DLD1 (cell line): ENCODE measurements around the gene EIF3A.
"Not testable (repeated sequence)": the region's sequence is repeated elsewhere in the genome, so short reads cannot be mapped to it uniquely, and the experiment has no call there.

ENCODE experiments used
- in situ Hi-C: cut with HindIII; loops from 2 replicates; pipeline ENCODE4 v1.10.0; 2017; ENCODE audit warnings: low sequenced_read_pairs

The EIF3A gene

GRCh38 chr10:119059557-119059956, 21.1 kb downstream of the EIF3A start:
- in situ Hi-C loops: no loop called here

- in situ Hi-C loops: no loop called here
Measured at GRCh38 chr10:119058010-119058409, 22.6 kb downstream of the EIF3A start.

- in situ Hi-C loops: no loop called here
Measured at GRCh38 chr10:119055472-119055871, 25.1 kb downstream of the EIF3A start.

DNA sequence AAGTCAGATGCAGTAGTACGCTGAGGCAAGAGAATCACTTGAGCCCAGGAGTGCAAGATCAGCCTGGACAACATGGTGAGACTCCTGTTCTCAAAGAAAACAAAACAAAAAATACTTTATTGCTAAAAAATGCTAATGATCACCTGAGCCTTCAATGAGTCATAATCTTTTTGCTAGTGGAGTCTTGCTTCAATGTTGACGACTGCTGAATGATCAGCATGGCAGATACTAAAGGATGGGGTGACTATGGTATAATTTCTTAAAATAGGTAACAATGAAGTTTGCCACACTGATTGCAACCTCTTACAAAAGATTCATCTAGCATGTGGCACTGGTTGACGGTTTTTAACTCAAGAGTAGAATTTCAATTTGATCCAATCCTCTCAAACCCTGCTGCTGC, 28.8 kb downstream of the EIF3A start:
- in situ Hi-C loops: no loop called here

GRCh38 chr10:119049777-119050176, 30.8 kb downstream of the EIF3A start:
- in situ Hi-C loops: no loop called here

- in situ Hi-C loops: no loop called here
Measured at GRCh38 chr10:119049361-119049760, 31.3 kb downstream of the EIF3A start.

- in situ Hi-C loops: no loop called here
Measured at GRCh38 chr10:119045561-119045960, 35.1 kb downstream of the EIF3A start.

GRCh38 chr10:119042169-119042568, 38.4 kb downstream of the EIF3A start:
- in situ Hi-C loops: no loop called here

DNA sequence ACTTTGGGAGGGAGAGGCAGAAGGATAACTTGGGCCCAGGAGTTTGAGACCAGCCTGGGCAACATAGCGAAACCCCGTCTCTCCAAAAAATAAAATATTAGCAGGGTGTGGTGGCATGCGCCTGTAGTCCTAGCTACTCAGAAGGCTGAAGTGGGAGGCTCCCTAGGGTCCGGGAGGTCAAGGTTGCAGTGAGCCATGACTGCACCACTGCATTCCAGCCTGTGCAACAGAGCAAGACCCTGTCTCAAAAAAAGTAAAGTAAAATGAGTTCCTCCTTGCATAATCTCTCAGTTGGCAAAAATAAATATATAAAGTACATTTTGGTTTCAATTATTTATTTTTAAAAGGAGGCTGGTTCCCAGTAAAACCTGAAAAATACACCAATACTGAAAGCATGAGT, 39.3 kb downstream of the EIF3A start:
- in situ Hi-C loops: no loop called here

DNA sequence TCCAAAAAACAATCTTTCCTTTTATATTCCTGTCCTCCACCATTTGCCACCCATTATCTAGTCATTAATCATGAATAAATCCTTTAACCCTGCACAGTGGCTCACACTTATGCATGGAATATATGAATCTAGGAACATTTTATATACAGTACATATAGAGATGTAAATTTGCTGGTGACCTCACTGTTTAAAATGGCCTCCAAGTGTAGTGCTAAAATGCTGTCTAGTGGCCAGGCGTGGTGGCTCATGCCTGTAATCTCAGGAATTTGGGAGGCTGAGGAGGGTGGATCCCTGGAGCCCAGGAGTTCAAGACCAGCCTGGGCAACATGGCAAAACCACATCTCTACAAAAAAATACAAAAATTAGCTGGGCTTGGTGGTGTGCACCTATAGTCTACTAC, 41.5 kb downstream of the EIF3A start:
- in situ Hi-C loops: no loop called here

DNA sequence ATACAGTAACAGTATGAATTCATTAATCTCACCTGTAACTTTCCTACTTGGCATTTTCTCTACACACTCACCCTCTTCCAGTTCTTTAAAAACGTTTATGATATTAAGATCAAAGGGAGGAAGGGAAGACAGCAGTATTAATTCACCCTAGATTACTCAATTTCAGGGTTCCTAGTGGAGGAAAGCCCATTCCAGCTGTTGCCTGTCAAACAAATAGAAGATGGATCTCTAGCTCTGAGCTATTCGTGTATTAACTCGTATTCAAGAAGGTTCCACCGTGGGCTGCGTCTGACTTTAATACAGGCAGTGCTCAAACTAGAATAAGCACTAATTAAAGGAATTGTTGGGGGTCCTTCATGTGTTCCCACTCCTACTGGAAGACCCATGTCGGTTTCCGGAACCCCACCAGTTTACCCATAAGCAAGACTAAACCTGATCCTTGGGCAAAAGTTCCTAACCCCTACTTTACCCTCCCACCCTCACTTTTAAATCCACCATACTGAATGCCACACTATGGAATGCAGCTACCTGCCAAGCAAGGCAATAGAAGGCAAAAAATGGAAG, 49.0 kb downstream of the EIF3A start:
- in situ Hi-C loops: no loop called here

GRCh38 chr10:119030421-119031250, 50.0 kb downstream of the EIF3A start:
- in situ Hi-C loops: no loop called here

DNA sequence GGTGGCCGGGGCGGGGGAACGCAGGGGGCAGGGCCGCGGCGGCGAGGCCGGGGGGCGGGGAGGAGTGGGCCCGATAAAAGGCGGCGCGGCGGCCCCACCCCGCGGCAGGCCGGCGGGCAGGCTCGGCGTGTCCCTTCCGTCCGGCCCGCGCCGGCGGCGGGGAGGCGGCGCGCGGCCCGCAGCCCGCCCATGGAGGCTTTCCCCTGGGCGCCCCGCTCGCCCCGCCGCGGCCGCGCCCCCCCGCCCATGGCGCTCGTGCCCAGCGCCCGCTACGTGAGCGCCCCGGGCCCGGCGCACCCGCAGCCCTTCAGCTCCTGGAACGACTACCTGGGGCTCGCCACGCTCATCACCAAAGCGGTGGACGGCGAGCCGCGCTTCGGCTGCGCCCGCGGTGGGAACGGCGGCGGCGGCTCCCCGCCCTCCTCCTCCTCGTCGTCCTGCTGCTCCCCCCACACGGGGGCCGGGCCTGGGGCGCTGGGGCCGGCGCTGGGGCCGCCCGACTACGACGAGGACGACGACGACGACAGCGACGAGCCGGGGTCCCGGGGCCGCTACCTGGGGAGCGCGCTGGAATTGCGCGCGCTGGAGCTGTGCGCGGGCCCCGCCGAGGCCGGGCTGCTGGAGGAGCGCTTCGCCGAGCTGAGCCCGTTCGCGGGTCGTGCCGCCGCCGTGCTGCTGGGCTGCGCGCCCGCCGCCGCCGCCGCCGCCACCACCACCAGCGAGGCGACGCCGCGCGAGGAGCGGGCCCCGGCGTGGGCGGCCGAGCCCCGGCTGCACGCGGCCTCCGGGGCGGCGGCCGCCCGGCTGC, 50.8 kb downstream of the EIF3A start, which contains the start of gene NANOS1:
Gene NANOS1, plus strand, starts transcription at position 102 of the 808 bp plus-strand sequence. Its CDS starts 88 bp downstream, at position 190.
- in situ Hi-C loops: no loop called here

- in situ Hi-C loops: no loop called here
Measured at GRCh38 chr10:119028900-119029612, 51.6 kb downstream of the EIF3A start.

- in situ Hi-C loops: not testable (repeated sequence)
Measured at GRCh38 chr10:119028445-119028899, 52.1 kb downstream of the EIF3A start.

GRCh38 chr10:119026301-119027110, 54.1 kb downstream of the EIF3A start:
- in situ Hi-C loops: no loop called here

DNA sequence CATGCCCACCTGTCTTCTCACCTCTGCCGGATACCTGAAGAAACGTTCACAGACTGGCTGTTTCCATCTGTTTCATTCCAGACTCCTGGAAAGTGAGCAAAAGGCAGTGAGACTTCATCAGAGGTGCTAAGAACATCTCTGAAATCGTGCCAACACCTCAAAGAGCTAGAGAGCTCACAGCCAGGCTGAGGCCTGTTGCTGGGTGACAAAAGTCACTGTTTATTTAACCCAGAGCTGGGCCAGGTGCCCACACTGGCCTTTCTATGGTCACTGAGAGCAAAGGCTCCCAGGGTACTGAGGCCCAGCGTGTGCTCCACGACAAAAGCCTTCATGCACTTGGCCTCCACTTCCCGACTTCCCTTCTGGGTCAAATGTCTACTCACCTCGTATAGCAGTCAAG, 54.8 kb downstream of the EIF3A start:
- in situ Hi-C loops: no loop called here

DNA sequence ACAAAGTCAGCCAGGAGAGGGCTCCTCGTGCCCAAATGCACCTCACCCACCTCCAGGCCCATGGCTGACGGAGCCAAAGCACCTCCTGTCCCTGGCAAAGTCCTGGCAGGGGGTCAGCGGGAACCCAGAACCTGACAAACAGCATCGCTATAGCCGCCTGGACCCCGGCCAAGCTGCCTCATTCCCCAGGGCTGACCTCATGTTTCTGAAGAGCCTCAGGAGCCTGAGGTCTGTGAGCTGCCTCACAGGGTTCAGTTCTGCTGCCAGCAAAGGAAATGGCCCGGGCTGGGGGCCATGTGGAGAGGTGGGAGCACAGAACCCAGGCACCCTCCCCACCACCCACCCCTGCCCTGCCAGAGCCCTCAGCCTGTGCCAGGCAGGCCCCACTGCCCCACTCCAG, 55.3 kb downstream of the EIF3A start:
- in situ Hi-C loops: no loop called here

GRCh38 chr10:119024882-119025281, 55.7 kb downstream of the EIF3A start:
- in situ Hi-C loops: no loop called here

DNA sequence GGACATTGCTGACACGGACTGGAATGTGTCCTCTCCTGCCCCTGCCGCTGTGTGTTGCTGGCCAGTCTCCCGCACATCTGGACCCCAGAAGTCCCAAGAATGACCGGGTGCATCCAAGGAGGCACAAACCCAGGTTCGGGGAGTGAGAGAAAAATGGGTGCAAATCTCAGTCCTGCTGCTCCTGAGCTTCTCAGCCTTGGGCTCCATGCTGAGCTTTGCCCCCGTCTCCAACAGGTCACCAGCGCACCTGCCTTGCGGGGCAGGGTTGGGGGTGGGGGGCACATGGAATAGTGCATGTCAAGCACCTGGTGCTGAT, 57.1 kb downstream of the EIF3A start:
- in situ Hi-C loops: no loop called here
